HG03280 (cell line): ENCODE results near the gene ATG13.
"Not testable (repeated sequence)": the region's sequence is repeated elsewhere in the genome, so short reads cannot be mapped to it uniquely, and the experiment has no call there.

Experiments used
- ATAC-seq: cut with Tn5 transposase; IDR thresholded peaks from one replicate; pipeline ENCODE4 v1.9.1; 2021; ENCODE audit warnings: mild to moderate bottlenecking, moderate library complexity; ENCODE audit not compliant: unreplicated experiment

ATG13 gene

GRCh38 chr11:46694607-46695006 is 77.3 kb downstream of the ATG13 start:
- no peak for ATAC-seq

DNA sequence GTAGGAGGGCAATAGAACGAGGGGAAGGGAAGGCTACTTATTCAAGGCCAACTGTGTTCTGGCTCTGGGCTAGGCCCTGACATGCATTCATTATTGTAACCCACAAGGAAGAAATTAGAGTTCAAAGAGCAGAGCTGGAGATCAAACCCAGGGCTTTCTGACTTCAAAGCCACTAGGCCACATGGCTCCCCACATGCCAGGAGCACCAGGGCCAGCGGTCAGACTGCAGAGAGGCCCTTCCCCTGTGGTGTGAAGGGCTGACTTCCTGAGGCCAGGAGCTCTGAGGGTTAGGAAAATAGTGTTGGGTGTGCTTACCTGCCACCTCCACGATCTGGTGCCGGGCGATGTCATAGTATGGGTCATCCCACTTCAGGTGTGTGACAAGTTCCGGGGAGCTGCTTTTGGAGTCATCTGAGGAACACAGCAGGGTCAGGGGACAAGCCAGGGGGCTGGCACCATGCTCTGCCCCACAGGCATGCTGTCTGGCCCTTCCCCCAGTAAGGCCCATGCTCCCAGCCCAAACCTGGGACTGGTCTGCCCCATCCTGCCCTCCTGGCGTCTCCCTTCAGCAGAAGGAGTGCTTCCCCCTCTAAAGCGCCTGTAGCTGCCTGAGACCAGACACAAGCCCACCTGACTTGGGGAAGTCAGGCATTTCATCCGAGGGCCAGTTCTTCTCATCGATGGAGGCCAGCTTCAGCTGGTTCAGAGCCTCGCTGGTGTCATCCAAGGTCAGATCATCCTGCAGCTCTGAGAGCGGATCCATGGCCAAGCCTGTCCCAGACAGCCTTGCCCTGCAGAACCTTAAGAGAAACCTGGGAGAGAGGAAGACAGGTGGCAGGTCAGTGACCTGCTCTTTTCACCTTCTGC is 78.2 kb downstream of the ATG13 start:
- no peak for ATAC-seq

- no peak for ATAC-seq
These were observed 78.8 kb downstream of the ATG13 start for GRCh38 chr11:46696212-46696558.

GRCh38 chr11:46697303-46697702 is 80.0 kb downstream of the ATG13 start:
- ATAC-seq: no peak

GRCh38 chr11:46697723-46698122 is 80.4 kb downstream of the ATG13 start:
- no peak for ATAC-seq

DNA sequence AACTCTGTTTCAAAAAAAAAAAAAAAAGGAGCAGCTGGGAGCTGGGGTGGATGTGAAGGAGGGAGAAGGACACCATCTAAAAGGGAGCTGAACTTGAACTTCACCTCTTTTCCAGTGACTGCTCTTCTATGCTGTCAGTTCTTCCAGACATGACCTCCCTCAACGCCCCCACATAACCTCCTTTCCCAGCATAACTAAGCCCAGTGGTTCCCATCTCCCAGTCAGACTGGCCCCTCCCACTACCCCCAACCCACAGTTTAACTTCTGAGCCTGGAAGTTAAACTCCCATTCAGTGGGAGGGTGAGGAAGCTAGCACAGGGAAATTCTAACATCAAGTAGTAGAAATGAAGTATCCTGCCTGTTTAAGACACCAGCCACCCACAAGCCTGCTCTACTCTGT is 81.2 kb downstream of the ATG13 start:
- no peak for ATAC-seq

DNA sequence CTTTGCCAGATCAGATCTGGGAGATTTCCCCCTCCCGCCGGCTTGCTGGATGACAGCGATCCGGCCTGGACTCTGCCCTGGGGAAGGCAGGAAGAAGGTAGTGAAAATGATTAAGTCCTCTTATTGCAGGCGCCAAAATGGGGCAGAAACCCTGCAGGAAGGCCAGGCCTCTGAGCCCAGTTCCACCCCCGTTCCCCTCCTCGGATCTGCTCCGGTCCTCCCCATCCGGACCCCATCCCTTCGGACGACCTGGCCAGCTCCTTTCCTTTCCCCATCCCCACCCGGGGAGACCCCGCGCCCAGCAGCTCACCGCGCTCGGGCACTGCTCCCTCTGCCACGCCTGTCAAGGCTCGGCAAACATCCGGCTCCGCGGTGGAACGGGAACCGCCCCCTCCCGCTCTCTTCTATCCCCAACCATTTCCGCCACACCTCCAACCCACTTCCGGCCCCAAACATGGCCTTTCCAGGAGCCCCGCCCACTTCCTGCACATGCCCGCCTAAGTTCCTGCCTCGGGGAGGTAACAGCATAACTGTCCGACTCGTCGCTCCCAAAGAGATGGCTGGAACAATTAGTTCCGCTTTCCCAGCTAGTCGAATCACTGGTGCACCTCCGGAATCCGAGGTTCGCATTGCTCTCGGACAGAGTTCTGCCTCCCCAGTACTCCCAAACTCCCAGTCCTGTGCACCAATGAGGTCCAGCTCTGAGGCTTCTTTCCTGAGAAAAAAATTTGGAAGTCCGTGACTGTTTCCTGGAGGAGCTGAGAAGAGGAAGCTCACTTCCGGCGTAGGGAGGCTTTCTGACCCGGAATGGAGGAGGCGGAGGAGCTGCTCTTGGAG is 83.1 kb downstream of the ATG13 start, which contains the start of the genes ARHGAP1 and ZNF408:
Gene ARHGAP1 (minus strand): TSS at position 379 of the 837 bp plus-strand sequence. CDS start 4,512 bp downstream, outside the sequence.
Gene ZNF408 (plus strand): TSS at position 791 of the 837 bp plus-strand sequence. CDS start 17 bp downstream, at position 808.
- peak; percentile 89 for ATAC-seq

GRCh38 chr11:46701078-46701654 is 83.8 kb downstream of the ATG13 start:
- no peak for ATAC-seq

DNA sequence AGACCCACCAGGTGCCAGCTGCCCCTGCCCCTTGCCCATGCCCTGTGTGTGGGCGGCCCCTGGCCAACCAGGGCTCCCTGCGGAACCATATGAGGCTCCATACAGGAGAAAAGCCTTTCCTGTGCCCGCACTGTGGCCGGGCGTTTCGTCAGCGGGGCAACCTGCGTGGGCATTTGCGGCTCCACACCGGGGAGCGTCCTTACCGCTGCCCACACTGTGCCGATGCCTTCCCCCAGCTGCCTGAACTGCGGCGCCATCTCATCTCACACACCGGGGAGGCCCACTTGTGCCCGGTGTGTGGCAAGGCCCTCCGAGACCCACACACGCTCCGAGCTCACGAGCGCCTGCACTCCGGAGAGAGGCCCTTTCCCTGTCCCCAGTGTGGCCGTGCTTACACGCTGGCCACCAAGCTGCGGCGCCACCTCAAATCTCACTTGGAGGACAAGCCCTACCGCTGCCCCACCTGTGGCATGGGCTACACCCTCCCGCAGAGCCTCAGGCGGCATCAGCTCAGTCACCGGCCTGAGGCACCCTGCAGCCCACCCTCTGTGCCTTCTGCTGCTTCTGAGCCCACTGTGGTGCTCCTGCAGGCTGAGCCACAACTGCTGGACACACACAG is 87.8 kb downstream of the ATG13 start:
- ATAC-seq: no peak

DNA sequence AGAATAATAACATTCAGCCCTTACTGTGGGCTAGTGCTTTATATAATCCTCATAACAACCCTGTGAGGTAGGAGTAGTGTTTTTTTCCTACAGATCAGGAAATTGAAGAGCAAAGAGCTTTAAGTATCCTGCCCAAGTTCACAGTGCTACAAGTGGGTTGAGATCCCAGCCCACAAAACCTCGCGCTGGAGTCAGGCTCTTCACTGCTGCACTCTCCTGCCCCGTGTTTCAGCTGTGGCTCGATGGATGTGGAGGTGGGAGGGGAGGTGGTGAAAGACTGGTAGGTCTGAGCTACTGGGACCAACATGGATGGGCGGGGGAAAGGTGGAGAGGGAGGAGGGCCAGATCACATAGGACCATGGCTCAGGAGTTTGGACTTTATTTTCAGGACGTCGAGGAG is 89.5 kb downstream of the ATG13 start:
- ATAC-seq: no peak

DNA sequence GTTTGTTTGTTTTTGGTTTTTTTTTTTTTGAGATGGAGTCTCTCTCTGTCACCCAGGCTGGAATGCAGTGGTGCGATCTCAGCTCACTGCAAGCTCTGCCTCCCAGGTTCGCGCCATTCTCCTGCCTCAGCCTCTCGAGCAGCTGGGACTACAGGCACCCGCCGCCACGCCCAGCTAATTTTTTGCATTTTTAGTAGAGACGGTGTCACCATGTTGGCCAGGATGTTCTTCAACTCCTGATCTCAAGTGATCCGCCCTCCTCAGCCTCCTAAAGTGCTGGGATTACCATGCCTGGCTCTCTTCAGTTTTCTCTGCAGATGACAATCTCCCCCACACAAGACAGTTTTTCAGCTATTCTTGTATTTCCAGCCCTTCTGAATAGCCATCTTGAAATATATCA is 92.0 kb downstream of the ATG13 start:
- ATAC-seq: not testable (repeated sequence)

DNA sequence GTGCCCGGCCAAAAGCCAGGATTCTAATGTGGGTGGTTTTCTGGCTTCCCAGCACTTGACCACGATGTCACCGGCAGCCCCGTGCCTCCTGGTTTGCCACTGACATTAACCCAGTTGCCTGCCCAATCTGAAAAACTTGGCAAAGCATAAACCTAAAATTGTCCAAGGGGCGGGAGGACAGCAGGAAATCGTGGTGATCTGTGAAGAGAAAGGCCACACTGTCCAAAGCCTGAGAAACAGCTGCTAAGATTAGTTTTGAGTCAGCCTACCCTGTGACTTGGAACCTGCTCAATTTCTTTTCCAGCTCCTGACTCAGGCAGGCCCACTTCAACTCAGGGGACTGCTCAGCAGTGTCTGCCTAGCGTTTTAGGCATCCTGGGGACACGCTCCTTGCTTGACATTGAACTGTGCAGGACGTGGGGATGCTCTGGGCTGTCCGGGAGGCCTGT is 93.5 kb downstream of the ATG13 start:
- ATAC-seq: no peak

- ATAC-seq: no peak
These were observed 94.0 kb downstream of the ATG13 start for GRCh38 chr11:46711303-46711702.

DNA sequence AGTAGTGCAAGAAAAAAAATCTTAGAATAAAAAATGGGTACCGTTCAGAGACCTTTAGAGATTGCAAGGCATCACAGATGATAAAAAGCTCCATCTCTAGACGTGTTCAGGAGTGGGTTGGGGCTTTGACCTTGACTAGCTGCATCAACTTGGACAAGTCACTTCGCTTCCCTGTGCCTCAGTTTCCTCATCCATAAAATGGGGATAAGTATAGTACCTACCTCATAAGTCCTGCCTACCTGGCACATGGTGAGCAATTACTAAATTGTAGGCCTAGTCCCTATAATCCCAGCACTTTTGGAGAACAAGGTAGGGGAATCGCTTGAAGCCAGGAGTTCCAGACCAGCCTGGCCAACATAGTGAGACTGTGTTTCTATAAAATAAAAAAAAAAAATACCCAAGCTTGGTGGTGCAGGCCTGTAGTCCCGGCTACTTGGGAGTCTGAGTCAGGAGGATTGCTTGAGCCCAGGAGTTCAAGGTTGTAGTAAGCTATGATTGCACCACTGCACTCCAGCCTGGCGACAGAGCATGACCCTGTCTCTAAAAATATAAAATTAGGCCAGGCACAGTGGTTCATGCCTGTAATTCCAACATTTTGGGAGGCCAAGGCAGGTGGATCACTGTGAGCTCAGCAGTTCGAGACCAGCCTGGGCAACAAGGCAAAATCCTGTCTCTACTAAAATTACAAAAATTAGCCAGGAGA is 95.7 kb downstream of the ATG13 start:
- no peak for ATAC-seq

DNA sequence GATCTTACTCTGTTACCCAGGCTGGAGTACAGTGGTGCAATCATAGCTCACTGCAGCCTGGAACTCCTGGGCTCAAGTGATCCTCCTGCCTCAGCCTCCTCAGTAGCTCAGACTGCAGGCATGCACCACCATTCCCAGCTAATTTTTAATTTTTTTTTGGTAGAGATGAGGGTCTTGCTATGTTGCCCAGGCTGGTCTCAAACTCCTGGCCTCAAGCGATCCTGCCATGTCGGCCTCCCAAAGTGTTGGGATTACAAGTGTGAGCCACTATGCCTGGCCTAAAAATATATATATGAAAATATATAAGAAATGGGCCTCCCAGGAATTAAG is 100.4 kb downstream of the ATG13 start:
- ATAC-seq: not testable (repeated sequence)

DNA sequence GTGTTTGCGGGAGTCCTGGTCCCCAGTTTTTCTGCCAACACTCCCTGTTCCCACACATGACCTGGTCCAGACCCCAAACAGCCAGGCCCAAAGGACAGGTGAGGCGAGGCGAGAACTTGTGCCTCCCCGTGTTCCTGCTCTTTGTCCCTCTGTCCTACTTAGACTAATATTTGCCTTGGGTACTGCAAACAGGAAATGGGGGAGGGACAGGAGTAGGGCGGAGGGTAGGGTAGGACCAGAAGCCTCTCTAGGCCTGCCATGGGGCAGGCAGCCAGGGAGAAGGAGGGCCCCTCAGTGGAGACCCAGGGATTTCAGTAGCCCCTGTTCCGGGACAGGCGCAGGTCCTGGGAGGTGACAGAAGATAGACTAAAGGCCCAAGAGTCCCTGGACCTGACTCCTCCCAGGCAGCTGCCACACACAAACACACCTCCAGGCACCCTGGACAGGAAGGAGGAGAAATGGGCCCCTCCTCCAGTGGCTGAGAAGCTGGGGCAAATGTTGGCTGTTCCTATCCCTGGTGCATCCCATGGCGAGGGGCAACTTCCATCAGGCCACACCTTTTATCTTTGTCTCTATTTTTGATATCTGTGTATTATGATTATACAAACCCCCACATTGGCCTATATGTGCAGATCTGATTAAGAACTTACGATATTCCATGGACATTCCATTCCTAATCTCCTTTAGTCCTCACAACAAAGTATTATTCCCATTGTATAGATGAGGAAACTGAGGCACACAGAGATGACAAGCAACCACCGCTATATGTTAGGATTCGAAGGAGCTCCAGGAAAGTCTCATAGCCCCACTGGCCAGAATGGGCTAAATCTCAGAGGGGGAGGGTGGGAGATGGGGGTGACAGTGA is 101.0 kb downstream of the ATG13 start:
- ATAC-seq: no peak

DNA sequence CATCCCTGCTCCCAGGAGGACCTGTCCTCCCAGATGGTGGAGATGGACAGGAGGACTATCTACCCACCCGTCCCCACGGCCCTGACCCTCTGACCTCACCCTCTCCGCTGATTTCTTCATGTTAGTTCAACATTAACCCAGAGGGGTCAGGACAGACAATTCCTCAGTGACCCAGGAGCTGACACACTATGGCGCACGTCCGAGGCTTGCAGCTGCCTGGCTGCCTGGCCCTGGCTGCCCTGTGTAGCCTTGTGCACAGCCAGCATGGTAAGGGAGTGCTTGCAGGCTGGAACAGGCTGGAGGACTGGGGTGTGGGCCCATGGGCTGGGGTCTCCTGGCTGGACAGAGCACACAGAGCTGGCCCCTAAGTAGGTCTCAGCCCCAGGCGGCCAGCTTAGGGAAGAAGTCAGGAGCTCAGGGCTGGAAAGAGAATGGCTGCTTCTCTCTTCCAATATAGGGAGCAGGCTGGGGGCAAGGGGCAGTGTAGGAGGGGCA is 101.7 kb downstream of the ATG13 start, which contains the start of gene F2:
Gene F2 (plus strand): TSS at position 166 of the 495 bp plus-strand sequence. CDS start 23 bp downstream, at position 189.
- ATAC-seq: no peak

DNA sequence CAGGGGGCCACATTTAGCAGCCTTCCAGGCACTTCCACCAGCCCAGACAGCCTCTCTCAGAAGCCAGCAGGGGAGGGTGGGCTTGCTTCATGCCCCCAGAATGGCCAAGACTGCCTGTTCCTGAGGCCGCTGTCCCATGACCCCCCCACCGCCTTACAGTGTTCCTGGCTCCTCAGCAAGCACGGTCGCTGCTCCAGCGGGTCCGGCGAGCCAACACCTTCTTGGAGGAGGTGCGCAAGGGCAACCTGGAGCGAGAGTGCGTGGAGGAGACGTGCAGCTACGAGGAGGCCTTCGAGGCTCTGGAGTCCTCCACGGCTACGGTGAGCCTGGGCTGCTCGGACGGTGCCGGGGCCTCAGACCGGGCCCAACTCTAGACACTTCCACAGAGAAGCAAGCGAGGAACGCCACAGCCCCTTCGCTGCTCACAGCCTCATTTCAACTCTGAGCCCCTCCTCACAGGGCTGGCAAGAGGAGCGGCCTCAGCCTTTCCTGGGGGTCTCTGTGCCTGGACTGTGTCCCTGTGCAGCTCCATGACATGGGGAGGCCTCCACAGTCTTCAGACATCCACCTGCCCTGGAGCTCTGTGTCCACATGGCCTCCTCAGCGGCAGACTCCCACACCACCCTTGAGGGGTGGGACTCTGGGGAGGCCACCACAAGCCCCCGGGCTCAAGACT is 102.3 kb downstream of the ATG13 start:
- ATAC-seq: no peak

GRCh38 chr11:46721286-46721685 is 103.9 kb downstream of the ATG13 start:
- no peak for ATAC-seq
